Stimulated activated CD4-positive, alpha-beta T cell treated with anti-CD3 and anti-CD28 coated beads, Interleukin-15, amount 100 ng/mL, for 48 hours (primary cell): ENCODE measurements around the gene SLC5A1.
"Not testable (repeated sequence)": the region's sequence is repeated elsewhere in the genome, so short reads cannot be mapped to it uniquely, and the experiment has no call there.

Experiments used
- DNase-seq, 2 donors: peaks; one replicate each; pipeline ENCODE4 v3.0.0-alpha.2; 2020; ENCODE audit warnings: low read depth in 2 of 2

Gene SLC5A1

GRCh38 chr22:32088084-32088483 lies 45.0 kb downstream of the SLC5A1 start:
- no peak for DNase-seq

- DNase-seq: no peak
Observed at GRCh38 chr22:32097018-32097417, 54.0 kb downstream of the SLC5A1 start.

GRCh38 chr22:32097881-32098499 lies 54.9 kb downstream of the SLC5A1 start:
- no peak for DNase-seq

GRCh38 chr22:32100711-32101110 lies 57.6 kb downstream of the SLC5A1 start:
- DNase-seq: no peak

GRCh38 chr22:32103658-32104315 lies 60.7 kb downstream of the SLC5A1 start:
- DNase-seq: no peak

GRCh38 chr22:32106930-32107329 lies 63.9 kb downstream of the SLC5A1 start:
- DNase-seq: no peak

GRCh38 chr22:32112380-32112779 lies 69.3 kb downstream of the SLC5A1 start:
- DNase-seq: no peak

- DNase-seq: no peak
Observed at GRCh38 chr22:32119568-32120235, 76.6 kb downstream of the SLC5A1 start.

GRCh38 chr22:32120603-32121002 lies 77.5 kb downstream of the SLC5A1 start:
- DNase-seq: no peak

- DNase-seq: no peak
Observed at GRCh38 chr22:32122899-32123298, 79.8 kb downstream of the SLC5A1 start.

GRCh38 chr22:32123657-32124056 lies 80.6 kb downstream of the SLC5A1 start:
- no peak for DNase-seq

- no peak for DNase-seq
Observed at GRCh38 chr22:32127904-32128303, 84.8 kb downstream of the SLC5A1 start.

- no peak for DNase-seq
Observed at GRCh38 chr22:32130464-32130863, 87.4 kb downstream of the SLC5A1 start.

GRCh38 chr22:32132126-32132525 lies 89.1 kb downstream of the SLC5A1 start:
- no peak for DNase-seq

GRCh38 chr22:32132783-32133182 lies 89.7 kb downstream of the SLC5A1 start:
- no peak for DNase-seq

GRCh38 chr22:32134796-32135195 lies 91.7 kb downstream of the SLC5A1 start:
- not testable (repeated sequence) for DNase-seq

GRCh38 chr22:32135958-32136357 lies 92.9 kb downstream of the SLC5A1 start:
- DNase-seq: not testable (repeated sequence)

- not testable (repeated sequence) for DNase-seq
Observed at GRCh38 chr22:32136881-32137280, 93.8 kb downstream of the SLC5A1 start.

GRCh38 chr22:32137731-32138324 lies 94.8 kb downstream of the SLC5A1 start:
- DNase-seq: peak; percentile 31 to 43

- DNase-seq: not testable (repeated sequence)
Observed at GRCh38 chr22:32138576-32138975, 95.5 kb downstream of the SLC5A1 start.

GRCh38 chr22:32140688-32141087 lies 97.6 kb downstream of the SLC5A1 start:
- DNase-seq: not testable (repeated sequence)

- no peak for DNase-seq
Observed at GRCh38 chr22:32142600-32142999, 99.5 kb downstream of the SLC5A1 start.
